Fibroblast of villous mesenchyme (primary cell): Measurements from ENCODE around the gene C15orf40. TPM values are rescaled to one million over a fixed set of nuclear protein-coding genes. Genes with fewer than 3 reads are reported as not detected.
A peak's percentile ranks its signal among the peaks of the same experiment; 100 is the strongest.

Source experiments
- DNase-seq: peaks from one replicate; pipeline ENCODE4 v3.0.0-alpha.2; 2010; ENCODE audit warnings: low read depth
- H3K4me3 ChIP-seq: 2 replicates; pipeline ENCODE4 v1.5.1; 2011; ENCODE audit warnings: low read depth, mild to moderate bottlenecking, low read length
- total RNA-seq: library from RNA; depleted of rRNA; stranded (reverse); fragments of >200 nt; gene quantifications from 2 replicates; pipeline ENCODE4 v1.2.3, GENCODE V29; 2012
- TF ChIP-seq, protein P1 (sequence below): IDR thresholded peaks from 2 replicates; pipeline ENCODE4 v1.5.1; 2012; ENCODE audit warnings: low read depth, mild to moderate bottlenecking, low read length; ENCODE audit not compliant: insufficient read depth

C15orf40 gene
- total RNA-seq, 1 donor: 9.1 TPM

DNA sequence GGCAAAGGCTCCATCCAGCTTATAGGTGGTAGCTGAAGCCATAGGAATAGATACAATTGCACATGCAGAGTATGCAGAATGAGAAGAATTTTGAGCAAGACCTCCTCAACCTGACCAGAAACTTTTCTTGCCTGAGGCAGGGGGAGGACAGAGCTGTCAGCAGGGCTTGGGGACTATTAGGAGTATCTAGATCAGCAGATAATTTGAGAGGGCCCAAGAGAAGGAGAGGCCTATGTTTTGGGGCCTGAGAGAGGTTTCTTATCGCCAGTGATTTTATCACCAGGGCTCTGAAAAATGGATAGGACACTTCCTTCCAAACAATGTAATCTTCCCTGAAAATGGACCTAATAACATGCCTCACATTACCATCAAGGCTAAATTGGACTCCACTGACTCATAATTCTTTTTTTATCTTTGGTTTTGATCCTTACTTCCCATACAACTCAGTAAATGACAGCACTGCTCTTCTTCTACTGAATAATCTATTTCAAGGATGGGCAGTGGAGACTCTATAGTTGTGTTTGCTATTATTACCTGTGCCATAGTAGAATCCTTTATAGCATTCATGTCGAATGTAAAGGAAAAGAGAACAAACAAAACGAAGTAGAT, 41.3 kb downstream of the C15orf40 start:
- TF ChIP-seq, protein P1, sequence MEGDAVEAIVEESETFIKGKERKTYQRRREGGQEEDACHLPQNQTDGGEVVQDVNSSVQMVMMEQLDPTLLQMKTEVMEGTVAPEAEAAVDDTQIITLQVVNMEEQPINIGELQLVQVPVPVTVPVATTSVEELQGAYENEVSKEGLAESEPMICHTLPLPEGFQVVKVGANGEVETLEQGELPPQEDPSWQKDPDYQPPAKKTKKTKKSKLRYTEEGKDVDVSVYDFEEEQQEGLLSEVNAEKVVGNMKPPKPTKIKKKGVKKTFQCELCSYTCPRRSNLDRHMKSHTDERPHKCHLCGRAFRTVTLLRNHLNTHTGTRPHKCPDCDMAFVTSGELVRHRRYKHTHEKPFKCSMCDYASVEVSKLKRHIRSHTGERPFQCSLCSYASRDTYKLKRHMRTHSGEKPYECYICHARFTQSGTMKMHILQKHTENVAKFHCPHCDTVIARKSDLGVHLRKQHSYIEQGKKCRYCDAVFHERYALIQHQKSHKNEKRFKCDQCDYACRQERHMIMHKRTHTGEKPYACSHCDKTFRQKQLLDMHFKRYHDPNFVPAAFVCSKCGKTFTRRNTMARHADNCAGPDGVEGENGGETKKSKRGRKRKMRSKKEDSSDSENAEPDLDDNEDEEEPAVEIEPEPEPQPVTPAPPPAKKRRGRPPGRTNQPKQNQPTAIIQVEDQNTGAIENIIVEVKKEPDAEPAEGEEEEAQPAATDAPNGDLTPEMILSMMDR: no peak
- no peak for DNase-seq
- H3K4me3 ChIP-seq: no peak overlapping the region

DNA sequence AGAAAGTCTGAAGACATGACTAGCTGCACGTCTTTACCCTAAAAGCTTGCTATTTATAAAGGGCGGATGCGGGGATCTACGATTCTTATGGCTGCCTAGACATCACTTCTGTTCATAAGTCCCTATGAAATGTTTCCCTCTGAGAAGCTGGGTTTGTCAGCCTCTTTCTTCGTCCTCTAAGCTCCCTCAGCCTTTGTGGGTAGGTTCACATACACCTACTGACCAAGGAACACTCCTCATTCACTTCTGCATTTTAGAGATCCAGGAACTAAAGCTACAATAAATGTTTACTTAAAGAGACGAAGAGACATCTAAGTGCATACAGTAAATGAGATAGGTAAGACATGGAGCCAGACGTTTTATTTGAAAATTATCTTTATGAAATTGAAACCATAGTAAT, 42.1 kb downstream of the C15orf40 start:
- TF ChIP-seq, protein P1: no peak
- H3K4me3 ChIP-seq: no peak overlapping the region

DNA sequence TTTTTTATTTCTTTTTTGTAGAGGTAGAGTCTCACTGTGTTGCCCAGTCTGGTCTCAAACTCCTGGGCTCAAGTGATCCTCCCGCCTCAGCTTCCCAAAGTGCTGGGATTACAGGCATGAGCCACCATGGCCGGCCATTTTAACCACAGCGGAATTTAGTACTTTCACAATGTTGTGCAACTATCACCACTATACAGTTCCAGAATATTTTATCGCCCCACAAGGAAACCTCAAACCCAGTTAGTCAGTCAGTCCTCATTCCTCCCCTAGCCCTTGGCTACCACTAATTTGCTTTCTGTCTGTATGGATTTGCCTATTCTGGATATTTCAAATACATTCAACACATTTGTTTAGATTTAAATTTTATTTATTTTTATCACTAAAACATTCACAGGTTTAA, 43.4 kb downstream of the C15orf40 start:
- no peak overlapping the region for H3K4me3 ChIP-seq
- peak; percentile 34 for DNase-seq
- TF ChIP-seq, protein P1: no peak

More for the DNA sequence above, 42.1 kb downstream of the C15orf40 start:
- no peak for DNase-seq

DNA sequence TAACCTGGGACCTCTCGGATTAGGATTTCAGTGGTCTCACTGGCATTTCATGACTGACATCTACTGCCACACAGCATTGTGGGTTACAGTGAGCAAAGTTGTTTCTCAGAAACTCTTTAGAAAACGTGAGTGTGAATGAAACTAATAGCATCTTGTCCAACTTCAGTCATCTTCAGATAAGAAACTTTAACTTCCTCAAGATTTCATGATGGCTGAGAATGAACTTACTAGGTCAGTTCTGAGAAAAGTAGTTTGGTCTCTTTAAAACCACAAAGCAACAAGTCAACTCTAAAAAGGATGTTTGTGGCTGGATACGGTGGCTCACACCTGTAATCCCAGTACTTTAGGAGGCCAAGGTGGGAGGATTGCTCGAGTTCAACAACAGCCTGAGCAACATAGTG, 44.8 kb downstream of the C15orf40 start:
- no peak overlapping the region for H3K4me3 ChIP-seq
- DNase-seq: no peak
- TF ChIP-seq, protein P1: no peak

DNA sequence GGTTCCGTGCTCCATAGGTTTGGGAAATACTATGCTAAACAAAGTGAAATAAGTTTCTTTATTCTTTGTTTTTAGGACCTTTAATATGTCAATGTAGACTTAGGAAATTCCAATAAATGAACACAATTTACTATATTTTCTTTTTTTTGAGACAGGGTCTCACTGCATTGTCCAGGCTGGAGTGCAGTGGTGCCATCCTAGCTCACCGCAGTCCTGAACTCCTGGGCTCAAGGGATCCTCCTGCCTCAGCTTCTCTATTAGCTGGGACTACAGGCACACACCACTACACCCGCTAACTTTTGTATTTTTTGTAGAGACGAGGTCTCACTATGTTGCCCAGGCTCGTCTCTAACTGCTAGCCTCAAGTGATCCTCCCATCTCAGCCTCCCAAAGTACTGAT, 46.5 kb downstream of the C15orf40 start:
- no peak overlapping the region for H3K4me3 ChIP-seq
- TF ChIP-seq, protein P1: no peak
- no peak for DNase-seq

DNA sequence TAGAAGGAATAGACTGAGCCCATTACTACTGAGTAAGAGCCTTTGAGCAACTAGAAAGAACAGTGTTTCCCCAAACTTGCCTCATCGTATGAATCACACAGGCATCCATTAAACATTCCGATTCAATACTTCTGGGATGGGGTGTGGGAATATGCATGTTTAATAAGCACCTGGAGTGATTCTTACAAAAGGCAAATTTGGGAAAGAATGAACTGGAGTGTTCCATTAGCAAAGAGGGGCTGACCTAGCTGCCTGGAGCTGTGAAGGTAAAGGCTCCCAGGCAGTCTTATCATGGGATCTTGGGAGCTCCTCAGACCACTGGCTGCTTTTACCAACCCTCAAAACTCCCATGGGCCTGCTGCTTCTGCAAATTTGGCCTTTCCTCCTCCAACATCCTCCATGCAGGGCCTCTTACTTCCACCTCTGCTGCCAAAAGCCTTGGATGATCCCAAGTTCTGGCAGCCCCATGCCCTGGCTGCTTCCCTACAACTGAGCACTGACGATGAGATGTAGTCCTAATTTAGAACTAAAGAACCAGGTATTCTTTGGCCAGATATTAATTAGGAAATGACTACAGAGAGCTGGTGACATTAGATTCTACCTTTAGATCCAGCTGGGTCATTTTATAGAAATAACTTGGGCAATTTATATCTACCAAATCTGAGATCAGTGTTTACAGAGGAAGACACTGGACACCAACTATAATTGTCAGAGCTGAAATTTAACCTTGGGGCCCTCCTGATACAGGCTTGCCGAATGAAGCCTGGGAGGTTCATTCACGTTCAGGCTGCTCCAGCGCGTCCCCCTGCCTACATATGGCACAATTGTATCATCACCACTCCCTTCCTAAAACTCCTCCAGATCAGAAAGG, 47.7 kb downstream of the C15orf40 start:
- TF ChIP-seq, protein P1: no peak
- H3K4me3 ChIP-seq: no peak overlapping the region
- DNase-seq: no peak
